NOMO-1 treated with dmso at 0.1 percent for 144 hours (cell line): ENCODE measurements around the gene PSD.

ENCODE experiments used
- DNase-seq: peaks from one replicate; lab custom pipeline; 2025; ENCODE audit not compliant: unreplicated experiment; lab: John Stamatoyannopoulos, UW

Gene PSD

DNA sequence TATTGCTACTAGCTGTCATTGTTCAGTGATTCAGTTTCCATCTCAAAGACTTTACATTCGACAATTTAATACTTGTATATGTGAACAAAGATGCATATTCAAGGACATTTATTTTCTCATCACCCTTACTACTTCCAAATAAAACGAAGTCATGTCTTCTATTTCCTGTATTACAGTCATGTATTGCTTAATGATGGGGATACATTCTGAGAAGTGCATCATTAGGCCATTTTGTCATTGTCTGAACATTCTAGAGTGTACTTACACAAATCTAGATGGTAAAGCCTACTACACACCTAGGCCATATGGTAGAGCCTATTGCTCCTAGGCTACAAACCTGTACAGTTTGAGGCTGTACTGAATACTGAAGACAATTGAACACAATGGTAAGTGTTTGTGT, 26.3 kb upstream of the PSD start:
- DNase-seq: no peak

DNA sequence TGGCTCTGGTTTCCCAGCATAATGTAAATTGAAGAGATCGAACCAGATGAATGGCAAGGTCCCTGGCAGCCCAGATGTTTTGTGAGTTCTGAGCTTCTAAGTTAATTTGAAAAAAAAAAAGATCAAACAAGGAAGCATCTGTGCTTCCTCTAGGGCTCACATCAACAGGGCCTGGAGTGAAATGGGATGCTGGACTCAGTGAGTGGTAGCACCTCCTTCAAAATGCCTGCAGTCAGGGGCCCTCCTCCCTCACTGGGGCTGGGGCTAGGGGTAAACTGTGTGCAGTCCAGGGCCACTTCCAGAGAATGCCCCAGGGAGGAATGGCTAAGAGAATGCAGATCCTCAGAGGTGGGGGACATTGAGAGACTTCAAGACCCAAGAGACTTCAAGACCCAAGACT, 19.8 kb upstream of the PSD start:
- no peak for DNase-seq

DNA sequence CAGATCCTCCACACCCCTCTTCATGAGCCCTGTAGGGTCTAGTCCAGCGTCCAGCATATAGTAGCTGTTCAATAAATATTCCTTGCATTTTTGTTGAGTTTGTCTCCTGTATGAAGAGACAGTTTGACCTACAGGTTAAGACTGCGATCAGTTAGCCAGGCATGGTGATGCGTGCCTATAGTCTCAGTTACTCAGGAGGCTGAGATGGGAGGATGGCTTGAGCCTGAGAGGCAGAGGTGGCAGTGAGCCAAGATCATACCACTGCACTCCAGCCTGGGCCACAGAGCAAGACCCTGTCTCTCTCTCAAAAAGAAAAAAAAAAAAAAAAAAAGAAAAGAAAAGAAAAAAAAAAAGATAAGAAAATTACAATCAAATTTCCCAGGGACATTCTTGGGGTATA, 18.9 kb upstream of the PSD start:
- DNase-seq: no peak

DNA sequence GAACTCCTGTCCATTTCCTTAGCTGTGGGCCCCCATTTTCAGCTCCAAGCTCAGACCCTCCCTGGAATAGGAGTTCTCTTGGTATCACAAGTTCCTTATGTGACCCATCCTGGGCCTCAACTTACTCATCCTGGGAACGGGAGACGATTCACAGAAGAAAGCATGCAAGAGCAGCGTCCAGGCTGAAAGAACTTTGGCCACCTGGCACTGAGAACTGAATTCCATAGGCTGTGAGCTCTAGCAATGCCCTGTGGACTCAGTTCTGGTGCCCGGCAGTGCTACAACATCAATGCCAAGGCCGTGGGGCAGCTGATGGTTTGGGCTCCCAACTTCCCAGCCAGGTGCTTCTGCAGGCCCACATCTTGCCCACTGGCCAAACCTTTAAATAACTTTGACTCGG, 17.7 kb upstream of the PSD start:
- no peak for DNase-seq

DNA sequence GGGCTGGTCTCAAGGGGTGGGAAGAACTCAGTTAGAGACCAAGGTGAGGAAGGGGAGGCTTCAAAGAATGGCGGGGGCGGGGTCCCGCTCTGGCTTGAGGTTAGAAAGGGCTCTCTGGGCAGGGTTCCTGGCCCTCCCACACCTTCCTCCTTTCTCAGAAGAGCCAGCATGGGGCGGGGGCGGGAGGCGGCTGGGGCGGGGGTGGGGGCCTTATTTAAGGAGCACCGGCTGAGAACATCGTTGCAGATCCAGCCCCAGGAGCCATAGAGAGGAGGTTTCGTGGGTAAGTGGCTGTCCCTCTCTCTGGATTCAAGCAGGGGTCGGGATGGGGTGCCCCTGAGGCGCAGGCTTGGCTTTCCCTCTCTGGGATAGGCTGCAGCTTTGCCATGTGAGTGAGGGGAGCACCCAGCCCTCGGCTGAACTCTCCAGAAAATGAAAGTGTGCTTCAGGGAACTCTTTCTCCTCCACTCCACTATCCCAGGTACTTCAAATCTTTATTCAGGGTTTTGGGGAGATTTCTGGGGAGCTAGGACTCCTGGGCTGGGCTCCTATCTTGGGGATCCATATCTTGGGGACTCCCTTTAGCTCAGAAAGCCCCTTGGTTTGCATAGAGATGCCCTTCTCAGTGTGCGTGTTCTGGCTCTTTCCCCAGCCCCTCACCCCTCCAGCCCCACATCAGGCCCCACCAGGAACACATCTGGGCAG, 17.1 kb upstream of the PSD start:
- DNase-seq: no peak

DNA sequence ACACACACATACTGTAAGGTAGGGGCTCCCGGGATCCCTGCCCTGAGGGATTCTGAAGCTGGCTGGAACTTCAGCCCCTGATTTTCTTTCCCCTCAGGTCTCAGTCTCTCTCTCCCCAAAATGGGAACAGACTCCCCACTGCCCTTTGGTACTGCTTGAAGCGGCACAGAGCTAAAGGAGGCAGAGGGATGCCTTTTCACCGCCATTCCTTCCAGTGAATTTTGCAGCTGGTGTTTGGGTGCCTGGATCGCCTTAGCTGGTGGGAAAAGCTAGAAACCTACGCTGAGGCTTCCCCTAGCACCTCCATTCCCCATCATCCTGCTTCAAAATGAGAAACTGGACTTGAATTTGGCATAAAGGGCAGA, 16.5 kb upstream of the PSD start:
- no peak for DNase-seq

DNA sequence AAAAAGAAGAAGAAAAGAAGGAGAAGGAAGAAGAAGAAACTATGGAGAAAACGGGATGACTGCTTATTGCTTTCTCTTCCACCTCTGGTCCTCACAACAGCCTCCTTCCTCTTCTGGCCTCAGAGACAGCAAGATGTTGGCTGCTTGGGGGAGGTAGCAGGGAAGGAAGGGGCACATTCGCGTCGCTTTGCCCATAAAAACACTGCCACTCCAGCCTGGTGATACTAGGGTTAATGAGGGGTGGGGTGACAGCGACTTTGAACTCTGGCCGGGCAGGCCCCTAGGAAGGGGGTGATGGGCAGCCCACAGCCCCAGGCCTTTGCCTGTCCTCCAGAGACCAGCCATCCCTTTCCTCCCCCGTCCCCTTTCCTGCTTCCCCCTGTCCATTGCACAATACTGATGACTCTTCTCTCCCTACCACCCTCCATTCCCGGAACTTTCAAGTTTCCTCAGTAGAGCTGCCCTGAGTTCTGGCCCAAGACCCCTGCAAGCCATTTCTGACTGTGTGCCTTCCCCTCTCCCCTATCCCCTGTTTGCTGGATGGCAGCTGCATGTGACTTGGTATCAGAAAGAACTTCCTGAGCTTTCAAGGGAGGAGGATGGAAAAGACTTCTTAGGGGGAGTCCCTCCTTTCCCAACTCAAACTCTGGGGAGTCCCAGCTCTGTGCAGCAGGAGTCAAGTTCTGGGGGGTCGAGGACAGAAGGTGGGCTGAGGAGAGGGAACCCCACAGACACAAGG, 16.0 kb upstream of the PSD start:
- no peak for DNase-seq

DNA sequence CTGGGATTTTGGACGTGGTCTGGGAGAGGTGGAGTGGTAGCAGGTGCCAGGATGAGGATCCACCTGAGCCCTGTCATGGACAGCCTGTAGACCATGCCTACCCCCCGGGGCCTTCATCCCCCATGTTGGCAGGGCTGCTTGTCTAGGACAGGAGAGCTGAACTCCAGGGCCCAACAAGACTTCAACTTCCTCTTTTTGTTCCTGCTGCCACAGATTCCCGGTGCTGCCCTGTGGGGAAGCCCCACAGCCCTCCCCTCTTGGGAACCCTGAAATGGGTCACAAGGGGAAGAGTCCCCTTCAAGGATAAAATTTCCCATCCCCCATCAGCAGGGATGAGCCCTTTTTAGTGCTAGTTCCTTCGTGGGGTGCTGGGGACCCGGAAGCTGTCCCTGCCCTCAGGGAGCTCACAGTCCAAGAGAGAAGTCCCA, 15.0 kb upstream of the PSD start:
- DNase-seq: no peak

DNA sequence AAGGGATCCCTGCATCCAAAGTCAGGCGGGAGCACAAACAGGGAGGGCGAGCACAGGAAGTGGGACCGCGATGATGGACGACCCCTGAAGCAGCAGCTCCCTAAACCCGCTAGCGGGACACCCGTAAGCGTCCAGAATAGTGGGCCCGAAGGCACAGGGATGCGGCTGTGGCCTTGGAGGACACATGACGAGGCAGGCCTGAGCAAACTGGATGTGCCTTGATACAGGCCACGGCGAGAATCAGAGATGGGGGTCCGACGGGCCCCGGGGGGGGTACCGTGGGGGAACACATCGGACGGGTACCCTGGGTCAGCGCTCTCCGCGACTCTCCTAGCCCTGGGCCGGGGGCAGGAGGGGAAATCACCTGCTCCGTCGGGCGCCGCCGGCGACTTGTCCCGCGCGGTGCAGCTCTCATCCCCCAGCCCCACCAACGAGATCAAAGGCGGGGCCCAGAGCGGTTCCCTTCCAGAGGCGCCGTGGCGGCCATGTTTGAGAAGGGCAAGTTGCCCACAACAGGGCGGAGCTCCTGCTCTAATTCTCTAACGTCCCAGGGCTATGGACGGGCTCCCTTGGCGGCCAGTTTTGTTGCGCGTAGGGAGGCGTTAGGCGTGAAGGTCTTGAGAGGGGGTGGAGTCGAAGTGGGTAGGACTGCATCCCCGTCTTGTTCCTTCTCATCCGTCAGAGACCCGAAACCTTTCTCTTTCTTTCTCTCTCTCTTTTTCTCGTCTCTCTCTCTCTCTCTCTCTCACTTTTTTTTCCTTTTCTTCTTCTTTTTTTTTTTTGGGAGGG, 13.8 kb upstream of the PSD start, which contains the start of gene CUEDC2:
Gene CUEDC2, minus strand, starts transcription at position 413 of the 789 bp plus-strand sequence. CDS start 7,386 bp downstream, outside the sequence.
- DNase-seq: peak; percentile 96

DNA sequence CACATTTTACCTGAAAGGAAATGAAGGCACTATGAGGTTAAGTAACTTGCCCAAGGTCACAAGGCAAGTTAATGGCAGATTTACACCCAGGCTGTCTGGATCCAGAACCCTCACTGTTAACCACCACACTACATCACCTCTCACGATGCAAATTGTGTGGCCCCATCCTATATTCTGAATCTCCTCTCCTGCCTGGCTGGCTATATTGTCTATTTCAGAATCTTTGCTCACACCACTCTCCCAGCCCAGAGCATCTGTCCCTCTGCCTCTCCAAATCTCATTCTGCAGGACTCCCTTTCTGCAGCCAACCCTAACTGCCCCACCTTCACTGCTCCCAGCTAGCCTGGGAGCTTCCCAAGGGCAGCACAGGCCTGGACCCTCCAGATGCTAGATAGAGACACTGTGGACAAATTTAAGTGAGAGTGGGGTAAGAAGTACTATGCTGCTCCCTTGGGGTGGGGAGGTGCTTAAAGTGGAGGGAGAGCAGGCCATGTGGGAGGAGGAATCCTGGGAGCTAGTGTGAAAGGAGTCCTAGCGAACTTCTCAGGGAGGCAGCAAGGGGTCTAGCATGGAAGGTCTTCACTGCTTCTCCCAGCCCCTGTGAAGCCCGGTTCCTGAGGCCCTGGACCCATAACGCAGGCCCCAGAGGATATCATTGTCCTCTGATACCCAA, 13.0 kb upstream of the PSD start:
- DNase-seq: no peak

DNA sequence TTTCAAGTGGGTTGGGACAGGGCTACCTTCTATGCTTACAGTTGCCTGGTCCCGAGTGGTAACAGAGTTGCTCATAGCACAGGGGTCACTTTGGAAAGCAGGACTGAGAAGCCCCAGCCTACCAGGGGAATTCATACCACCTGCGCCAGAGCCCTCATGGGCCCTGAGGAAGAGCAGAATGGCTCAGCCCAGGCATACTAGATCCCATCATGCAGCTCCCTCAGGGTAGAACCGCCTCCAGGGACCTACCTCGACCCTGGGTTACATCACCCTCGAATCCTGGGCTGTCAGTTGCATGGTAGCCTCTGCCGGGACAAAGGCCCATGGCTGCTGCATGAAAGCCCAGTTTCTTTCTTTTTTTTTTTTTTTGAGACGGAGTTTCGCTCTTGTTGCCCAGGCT, 10.9 kb upstream of the PSD start:
- no peak for DNase-seq

DNA sequence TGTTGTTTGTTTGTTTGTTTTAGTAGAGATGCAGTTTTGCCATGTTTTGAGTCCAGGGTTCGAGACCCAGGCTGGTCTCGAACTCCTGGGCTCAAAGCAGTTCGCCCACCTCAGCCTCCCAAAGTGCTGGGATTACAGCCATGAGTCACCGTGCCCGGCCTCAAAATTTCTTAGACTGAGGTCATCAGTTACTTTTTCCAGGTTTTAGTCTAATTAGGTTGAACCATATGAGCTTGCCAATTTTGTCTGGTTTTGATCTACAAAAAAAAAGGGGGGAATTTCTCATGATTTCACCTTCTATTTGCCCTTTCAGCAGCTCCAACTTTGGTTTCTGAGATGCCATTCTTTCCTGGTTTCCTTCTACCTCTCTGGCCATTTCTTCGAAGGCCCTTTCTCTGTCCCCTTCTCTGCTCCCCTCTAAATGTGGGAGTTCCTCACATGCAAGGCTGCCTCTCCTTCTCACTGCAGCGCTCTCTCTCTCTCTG, 8.3 kb upstream of the PSD start:
- DNase-seq: no peak

DNA sequence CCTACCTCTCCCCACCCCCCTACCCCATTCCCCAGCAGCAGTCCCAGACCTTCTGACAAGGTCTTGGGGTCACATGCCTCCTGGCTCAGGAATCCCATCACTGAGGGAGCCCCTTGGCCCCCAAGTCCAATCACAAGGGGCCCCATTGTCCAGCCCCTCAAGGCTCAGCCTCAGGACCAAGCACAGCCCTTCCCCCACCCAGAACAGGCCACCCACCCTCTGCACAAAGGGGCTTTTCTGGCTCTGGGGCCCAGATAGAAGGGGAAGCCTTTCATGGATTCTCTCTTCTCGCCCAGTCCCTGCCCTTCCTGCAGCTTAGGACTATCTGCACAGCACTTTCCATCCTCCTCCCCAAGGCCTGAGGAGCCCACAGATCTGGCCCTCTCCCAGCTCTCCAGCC, 6.9 kb upstream of the PSD start:
- no peak for DNase-seq

DNA sequence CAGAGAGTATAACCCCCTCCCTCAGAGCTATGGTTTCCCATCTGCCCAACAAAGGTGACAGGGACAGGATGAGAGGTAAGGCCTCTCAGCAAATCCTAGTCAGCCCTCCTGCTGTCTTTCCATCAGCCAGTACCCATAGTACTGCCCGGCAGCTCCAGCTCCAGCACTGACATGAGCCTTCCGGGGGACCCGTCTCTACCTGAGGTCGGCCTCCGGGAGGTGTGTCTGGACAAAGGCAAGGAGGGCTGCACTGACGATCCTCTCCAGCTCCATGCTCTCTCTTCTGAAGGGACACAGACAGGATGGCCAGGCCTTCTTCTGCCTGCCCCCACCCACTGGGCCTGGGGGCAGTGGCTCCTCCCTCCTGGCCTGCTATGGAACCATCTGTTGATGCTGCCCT, 6.3 kb upstream of the PSD start:
- DNase-seq: no peak

DNA sequence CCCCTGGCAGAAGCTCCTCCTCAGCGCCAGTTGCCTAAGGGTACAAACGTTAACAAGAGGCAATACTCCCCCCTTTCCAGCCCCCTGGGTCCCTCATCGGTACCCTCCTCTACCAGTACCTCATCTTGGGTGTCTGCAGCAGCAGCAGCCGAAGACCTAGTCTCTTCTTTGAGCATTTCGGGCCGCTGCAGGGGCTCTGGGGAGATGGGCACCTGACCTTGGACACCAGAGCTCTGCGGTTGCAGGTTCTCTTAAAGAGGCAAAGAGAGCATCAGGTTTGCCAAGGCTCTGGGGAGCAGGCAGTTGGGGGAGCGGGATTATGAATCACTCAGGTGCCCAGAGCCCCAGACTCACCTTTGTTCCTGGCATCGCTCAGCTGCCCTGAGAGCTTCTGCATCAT, 5.6 kb upstream of the PSD start:
- no peak for DNase-seq

DNA sequence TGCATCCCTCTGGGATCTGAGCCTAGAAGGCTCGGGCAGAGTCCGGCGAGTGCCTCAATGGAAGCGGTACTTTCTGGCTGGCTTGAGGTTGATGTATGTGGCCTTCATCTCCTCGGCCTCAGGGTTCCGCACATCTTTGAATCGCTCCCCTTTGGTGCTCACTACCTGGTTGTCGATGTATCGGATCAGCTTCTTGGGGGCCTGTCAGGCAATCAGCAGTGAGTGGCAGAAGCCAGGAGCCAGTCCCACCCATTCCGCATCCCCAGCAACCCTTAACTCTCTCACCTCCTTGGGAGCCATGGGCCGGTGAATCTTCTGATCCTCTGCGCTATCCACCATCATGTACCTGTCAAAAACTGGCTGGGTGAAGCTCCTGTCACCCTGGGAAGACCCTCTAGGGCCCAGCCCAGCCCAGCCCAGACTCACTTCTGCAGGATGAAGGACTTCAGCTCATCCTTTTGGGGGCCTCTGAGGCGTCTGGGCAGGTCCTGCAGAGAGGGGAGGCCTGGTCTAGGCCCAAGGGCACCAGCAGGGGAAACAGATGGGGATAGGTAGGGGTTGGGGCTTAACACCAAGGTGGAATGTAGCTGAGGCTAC, 4.9 kb upstream of the PSD start:
- no peak for DNase-seq

DNA sequence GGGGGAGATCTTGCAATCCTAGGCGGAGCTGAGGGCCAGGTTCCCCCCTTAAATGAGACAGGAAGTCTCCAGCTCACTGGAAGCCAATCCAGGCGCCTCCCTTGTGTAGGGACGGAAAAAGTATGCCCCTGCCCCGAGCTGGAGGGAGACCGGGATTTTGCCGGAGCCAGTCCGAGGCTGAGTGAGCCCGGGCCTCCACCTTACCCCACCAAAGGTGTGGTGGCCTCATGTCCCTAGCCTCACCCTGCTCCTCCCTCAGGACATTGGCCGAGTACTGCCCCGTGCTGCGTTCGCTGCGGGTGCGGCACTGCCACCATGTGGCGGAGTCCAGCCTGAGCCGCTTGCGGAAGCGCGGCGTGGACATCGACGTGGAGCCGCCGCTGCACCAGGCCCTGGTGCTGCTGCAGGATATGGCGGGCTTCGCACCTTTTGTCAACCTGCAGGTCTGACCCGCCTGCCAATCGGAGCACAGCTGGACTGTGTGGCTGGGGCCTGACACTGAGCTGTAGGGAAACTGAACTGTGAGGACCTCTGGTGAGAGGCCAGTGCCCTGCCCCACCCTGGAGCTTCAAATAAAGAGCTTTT, 4.1 kb upstream of the PSD start:
- peak; percentile 49 for DNase-seq

DNA sequence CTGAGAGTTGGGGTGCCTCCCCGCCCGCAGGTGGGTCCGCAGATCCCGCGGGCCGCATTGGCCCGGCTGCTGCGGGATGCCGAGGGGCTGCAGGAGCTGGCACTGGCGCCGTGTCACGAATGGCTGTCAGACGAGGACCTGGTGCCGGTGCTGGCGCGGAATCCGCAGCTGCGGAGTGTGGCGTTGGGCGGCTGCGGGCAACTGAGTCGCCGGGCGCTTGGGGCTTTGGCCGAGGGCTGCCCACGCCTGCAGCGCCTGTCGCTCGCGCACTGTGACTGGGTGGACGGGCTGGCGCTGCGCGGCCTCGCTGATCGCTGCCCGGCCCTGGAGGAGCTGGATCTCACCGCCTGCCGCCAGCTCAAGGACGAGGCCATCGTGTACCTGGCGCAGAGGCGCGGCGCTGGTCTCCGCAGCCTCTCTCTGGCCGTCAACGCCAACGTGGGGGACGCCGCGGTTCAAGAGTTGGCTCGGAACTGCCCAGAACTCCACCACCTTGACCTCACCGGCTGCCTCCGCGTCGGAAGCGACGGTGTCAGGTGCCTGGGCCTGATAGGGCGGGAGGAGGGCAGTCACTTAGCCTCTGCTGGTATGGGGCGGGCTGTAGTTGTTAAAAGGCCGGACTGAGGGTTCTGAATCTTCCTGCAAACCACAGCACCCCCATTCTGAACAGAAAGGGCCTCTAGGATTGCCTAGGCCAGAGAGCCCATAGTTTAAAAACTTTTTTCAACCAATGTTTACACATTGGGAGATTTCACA, 3.4 kb upstream of the PSD start:
- no peak for DNase-seq

DNA sequence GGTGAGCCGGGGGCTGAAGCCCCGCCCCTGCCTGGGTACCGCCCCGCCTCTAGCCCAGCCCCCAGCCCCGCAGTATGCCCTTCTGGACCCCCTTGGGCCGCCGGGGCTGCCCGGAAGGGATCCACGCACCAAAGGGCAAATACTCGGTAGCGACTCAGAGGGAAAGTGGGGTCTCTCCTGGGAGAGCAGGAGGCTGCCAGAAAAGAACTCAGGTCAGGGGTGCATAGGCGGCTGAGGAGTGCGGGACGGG, 2.8 kb upstream of the PSD start:
- no peak for DNase-seq
